ENCODE results near the gene TAGAP. TPM values are rescaled to one million over a fixed set of nuclear protein-coding genes. Genes with fewer than 3 reads are reported as not detected.

TAGAP gene
- total and polyA plus RNA-seq, 2 experiments from 2014 or later, result 2.9 to 4.4 TPM

- Histone ChIP-seq H2AFZ (no peak overlapping the region), H3K27ac (no peak overlapping the region), H4K20me1 (ENCODE audit: insufficient read depth, poor library complexity, severe bottlenecking) (no peaks in the 10 kb centered on the region), H3K9me2 (replicated peaks; ENCODE audit: insufficient read depth) (no peaks in the 10 kb centered on the region), H3K9me3 (ENCODE audit: low read depth) (no peaks in the 10 kb centered on the region), H3K4me1 (ENCODE audit: insufficient read depth) (peaks cover 11% of the 10 kb centered on the region), H3K79me2 (no peaks in the 10 kb centered on the region), H3K27me3 (no peaks in the 10 kb centered on the region), H3K4me3 (no peak overlapping the region), H3K4me2 (no peak overlapping the region), H3K36me3 (replicated peaks; ENCODE audit: insufficient read depth, low read depth) (no peaks in the 10 kb centered on the region)
- no peak for DNase-seq (ENCODE audit: low spot score)
- TF ChIP-seq EZH2phosphoT487 (IDR thresholded peaks at IDR 0.05; ENCODE audit: low read depth, severe bottlenecking, unreplicated experiment) (no peak), EZH2 (IDR thresholded peaks at IDR 0.05; ENCODE audit: borderline replicate concordance) (no peak), CTCF (IDR thresholded peaks at IDR 0.05; ENCODE audit: poor library complexity) (no peak)
- 67% methylated on average over 12 of the region's 13 CpGs for WGBS (ENCODE audit: low lambda C conversion rate, missing lambda C conversion rate)
Observed at GRCh38 chr6:159077123-159077522, 32.3 kb upstream of the TAGAP start.

DNA sequence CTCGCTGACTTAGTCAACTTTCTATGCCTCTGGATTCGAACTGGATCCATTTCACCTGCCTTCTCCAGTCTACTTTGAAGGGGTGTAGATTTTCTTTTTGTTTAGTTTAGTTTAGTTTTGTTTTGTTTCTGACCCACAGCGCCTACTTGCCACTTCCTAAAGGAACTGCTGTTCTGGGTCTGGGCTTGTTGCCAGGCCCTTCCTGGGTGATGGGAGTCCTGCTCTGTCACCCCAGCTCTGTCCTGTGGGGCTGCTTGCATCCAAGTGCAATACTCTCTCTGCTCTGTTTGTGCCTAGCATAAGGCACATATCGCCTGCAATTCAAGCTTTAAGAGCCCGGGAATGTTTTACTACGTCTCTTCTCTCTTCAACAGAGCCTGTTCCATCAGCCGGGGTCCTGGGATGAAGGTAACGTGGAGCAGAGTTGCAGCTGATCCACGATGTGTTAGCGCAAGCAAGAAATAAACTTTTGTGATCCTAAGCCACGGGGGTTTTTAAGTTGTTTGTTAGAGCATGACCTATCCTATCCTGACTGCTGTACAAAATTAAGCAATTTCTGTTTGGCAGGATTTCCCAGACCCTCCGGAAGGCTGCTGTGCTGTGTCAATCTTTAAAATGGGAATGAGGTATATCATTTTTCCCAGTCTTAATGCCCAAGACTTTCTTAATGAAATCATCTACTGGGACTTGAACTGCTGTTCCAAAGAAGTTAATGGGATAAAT is 30.9 kb upstream of the TAGAP start:
- no peaks in the 10 kb centered on the region for H3K27me3 ChIP-seq
- no peak overlapping the region for H2AFZ ChIP-seq
- peaks cover 11% of the 10 kb centered on the region for H3K4me1 ChIP-seq (ENCODE audit: insufficient read depth)
- WGBS (ENCODE audit: low lambda C conversion rate, missing lambda C conversion rate), result 81% methylated on average over 12 of the region's 12 CpGs
- H3K9me2 ChIP-seq (replicated peaks; ENCODE audit: insufficient read depth), result no peaks in the 10 kb centered on the region
- H3K36me3 ChIP-seq (replicated peaks; ENCODE audit: insufficient read depth, low read depth), result no peaks in the 10 kb centered on the region
- H3K79me2 ChIP-seq, result no peaks in the 10 kb centered on the region
- H4K20me1 ChIP-seq (ENCODE audit: insufficient read depth, poor library complexity, severe bottlenecking), result no peaks in the 10 kb centered on the region
- DNase-seq (ENCODE audit: low spot score), result no peak
- no peak for TF ChIP-seq EZH2phosphoT487 (IDR thresholded peaks at IDR 0.05; ENCODE audit: low read depth, severe bottlenecking, unreplicated experiment)
- no peak for TF ChIP-seq CTCF (IDR thresholded peaks at IDR 0.05; ENCODE audit: poor library complexity)
- no peak for TF ChIP-seq EZH2 (IDR thresholded peaks at IDR 0.05; ENCODE audit: borderline replicate concordance)
- H3K9me3 ChIP-seq (ENCODE audit: low read depth), result no peaks in the 10 kb centered on the region
- H3K4me3 ChIP-seq, result no peak overlapping the region
- peak overlapping the region; percentile 20 for H3K4me2 ChIP-seq
- H3K27ac ChIP-seq, result no peak overlapping the region

- TF ChIP-seq EZH2phosphoT487 (IDR thresholded peaks at IDR 0.05; ENCODE audit: low read depth, severe bottlenecking, unreplicated experiment) (no peak), EZH2 (IDR thresholded peaks at IDR 0.05; ENCODE audit: borderline replicate concordance) (no peak)
- Histone ChIP-seq H3K36me3 (replicated peaks; ENCODE audit: insufficient read depth, low read depth) (no peaks in the 10 kb centered on the region), H3K27me3 (no peaks in the 10 kb centered on the region), H3K4me1 (ENCODE audit: insufficient read depth) (peaks cover 11% of the 10 kb centered on the region), H2AFZ (no peak overlapping the region), H3K27ac (no peak overlapping the region), H4K20me1 (ENCODE audit: insufficient read depth, poor library complexity, severe bottlenecking) (no peaks in the 10 kb centered on the region), H3K4me2 (no peak overlapping the region), H3K9me3 (ENCODE audit: low read depth) (no peaks in the 10 kb centered on the region), H3K79me2 (no peaks in the 10 kb centered on the region), H3K4me3 (no peak overlapping the region), H3K9me2 (replicated peaks; ENCODE audit: insufficient read depth) (no peaks in the 10 kb centered on the region)
- DNase-seq (ENCODE audit: low spot score), result no peak
- 61% methylated on average over 2 of the region's 2 CpGs for WGBS (ENCODE audit: low lambda C conversion rate, missing lambda C conversion rate)
Observed at GRCh38 chr6:159074876-159075275, 30.1 kb upstream of the TAGAP start.

DNA sequence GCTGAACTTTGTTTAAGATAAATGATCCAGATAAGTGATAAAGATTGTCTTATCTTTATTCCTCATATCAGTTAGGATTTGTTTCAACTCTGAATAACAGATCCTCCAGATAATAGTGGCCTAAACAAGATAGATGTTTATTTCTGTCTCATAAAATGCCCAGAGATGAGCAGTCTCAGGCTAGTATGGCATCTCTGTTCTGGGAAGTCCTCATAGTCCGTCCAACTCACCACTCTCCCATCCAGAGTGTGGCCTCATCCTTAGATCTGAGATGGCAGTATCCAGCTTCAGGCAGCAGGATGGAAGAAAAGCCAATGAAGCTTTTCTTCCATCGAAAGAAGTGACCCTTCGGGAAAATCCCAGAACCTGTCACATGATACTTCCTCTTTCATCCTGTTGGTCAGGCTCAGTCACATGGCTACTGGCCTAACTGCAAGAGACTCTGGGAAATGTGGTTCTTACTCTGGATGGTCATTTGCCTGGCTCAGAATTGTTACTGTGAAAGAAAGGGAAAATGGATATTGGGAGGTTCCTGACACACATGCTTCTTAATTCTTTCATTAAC is 29.4 kb upstream of the TAGAP start:
- WGBS (ENCODE audit: low lambda C conversion rate, missing lambda C conversion rate), result 24% methylated on average over 3 of the region's 3 CpGs
- Histone ChIP-seq H2AFZ (peak overlapping the region; percentile 10), H3K4me1 (ENCODE audit: insufficient read depth) (peaks cover 11% of the 10 kb centered on the region), H3K79me2 (no peaks in the 10 kb centered on the region), H4K20me1 (ENCODE audit: insufficient read depth, poor library complexity, severe bottlenecking) (no peaks in the 10 kb centered on the region), H3K9me2 (replicated peaks; ENCODE audit: insufficient read depth) (no peaks in the 10 kb centered on the region), H3K27me3 (no peaks in the 10 kb centered on the region), H3K4me2 (peak overlapping the region; percentile 59), H3K4me3 (no peak overlapping the region), H3K27ac (peak overlapping the region; percentile 44), H3K9me3 (ENCODE audit: low read depth) (no peaks in the 10 kb centered on the region), H3K36me3 (replicated peaks; ENCODE audit: insufficient read depth, low read depth) (no peaks in the 10 kb centered on the region)
- peak; percentile 79 for DNase-seq (ENCODE audit: low spot score)
- TF ChIP-seq EZH2phosphoT487 (IDR thresholded peaks at IDR 0.05; ENCODE audit: low read depth, severe bottlenecking, unreplicated experiment) (no peak), CTCF (IDR thresholded peaks at IDR 0.05; ENCODE audit: poor library complexity) (no peak), EZH2 (IDR thresholded peaks at IDR 0.05; ENCODE audit: borderline replicate concordance) (no peak)
